ENCODE data around the gene PRPF8.

GRCh38 chr17:1647802-1648171 is 36.9 kb downstream of the PRPF8 start:
- TF ChIP-seq IRF3 (IDR thresholded peaks at IDR 0.05; ENCODE audit: low read depth, low read length): no peak
- TF ChIP-seq ELF1 (IDR thresholded peaks at IDR 0.05): no peak
- TF ChIP-seq, protein P1, sequence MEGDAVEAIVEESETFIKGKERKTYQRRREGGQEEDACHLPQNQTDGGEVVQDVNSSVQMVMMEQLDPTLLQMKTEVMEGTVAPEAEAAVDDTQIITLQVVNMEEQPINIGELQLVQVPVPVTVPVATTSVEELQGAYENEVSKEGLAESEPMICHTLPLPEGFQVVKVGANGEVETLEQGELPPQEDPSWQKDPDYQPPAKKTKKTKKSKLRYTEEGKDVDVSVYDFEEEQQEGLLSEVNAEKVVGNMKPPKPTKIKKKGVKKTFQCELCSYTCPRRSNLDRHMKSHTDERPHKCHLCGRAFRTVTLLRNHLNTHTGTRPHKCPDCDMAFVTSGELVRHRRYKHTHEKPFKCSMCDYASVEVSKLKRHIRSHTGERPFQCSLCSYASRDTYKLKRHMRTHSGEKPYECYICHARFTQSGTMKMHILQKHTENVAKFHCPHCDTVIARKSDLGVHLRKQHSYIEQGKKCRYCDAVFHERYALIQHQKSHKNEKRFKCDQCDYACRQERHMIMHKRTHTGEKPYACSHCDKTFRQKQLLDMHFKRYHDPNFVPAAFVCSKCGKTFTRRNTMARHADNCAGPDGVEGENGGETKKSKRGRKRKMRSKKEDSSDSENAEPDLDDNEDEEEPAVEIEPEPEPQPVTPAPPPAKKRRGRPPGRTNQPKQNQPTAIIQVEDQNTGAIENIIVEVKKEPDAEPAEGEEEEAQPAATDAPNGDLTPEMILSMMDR (IDR thresholded peaks at IDR 0.05): no peak
- TF ChIP-seq SMC3 (IDR thresholded peaks at IDR 0.05; ENCODE audit: low read depth, low read length): no peak
- TF ChIP-seq, protein P2, sequence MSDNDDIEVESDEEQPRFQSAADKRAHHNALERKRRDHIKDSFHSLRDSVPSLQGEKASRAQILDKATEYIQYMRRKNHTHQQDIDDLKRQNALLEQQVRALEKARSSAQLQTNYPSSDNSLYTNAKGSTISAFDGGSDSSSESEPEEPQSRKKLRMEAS (IDR thresholded peaks at IDR 0.05; ENCODE audit: low read depth): no peak
- TF ChIP-seq EZH2phosphoT487 (IDR thresholded peaks at IDR 0.05; ENCODE audit: borderline replicate concordance, low read depth): no peak
- TF ChIP-seq, protein P3, sequence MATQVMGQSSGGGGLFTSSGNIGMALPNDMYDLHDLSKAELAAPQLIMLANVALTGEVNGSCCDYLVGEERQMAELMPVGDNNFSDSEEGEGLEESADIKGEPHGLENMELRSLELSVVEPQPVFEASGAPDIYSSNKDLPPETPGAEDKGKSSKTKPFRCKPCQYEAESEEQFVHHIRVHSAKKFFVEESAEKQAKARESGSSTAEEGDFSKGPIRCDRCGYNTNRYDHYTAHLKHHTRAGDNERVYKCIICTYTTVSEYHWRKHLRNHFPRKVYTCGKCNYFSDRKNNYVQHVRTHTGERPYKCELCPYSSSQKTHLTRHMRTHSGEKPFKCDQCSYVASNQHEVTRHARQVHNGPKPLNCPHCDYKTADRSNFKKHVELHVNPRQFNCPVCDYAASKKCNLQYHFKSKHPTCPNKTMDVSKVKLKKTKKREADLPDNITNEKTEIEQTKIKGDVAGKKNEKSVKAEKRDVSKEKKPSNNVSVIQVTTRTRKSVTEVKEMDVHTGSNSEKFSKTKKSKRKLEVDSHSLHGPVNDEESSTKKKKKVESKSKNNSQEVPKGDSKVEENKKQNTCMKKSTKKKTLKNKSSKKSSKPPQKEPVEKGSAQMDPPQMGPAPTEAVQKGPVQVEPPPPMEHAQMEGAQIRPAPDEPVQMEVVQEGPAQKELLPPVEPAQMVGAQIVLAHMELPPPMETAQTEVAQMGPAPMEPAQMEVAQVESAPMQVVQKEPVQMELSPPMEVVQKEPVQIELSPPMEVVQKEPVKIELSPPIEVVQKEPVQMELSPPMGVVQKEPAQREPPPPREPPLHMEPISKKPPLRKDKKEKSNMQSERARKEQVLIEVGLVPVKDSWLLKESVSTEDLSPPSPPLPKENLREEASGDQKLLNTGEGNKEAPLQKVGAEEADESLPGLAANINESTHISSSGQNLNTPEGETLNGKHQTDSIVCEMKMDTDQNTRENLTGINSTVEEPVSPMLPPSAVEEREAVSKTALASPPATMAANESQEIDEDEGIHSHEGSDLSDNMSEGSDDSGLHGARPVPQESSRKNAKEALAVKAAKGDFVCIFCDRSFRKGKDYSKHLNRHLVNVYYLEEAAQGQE (IDR thresholded peaks at IDR 0.05; ENCODE audit: low read depth, low read length): no peak
- TF ChIP-seq EP300 (IDR thresholded peaks at IDR 0.05; ENCODE audit: borderline replicate concordance in 1 of 2, low read depth in 1 of 2, low read length in 1 of 2): no peak
